Omental fat pad (tissue), 4 donors: ENCODE results near the gene BPIFB2. TPM values are rescaled to one million over a fixed set of nuclear protein-coding genes. Genes with fewer than 3 reads are reported as not detected.

Experiments used
- ATAC-seq: fragments of 150-250 bp; one replicate; pipeline ENCODE4 v1.9.1; 2016; ENCODE audit warnings: mild to moderate bottlenecking, moderate library complexity; ENCODE audit not compliant: low FRiP score
- DNase-seq: peaks from one replicate; pipeline ENCODE4 v3.0.0-alpha.2; 2019; ENCODE audit warnings: low spot score
- total RNA-seq, 4 donors: library from RNA; depleted of rRNA; stranded (reverse); fragments of >200 nt; gene quantifications; one replicate each; pipeline ENCODE4 v1.1.0, GENCODE V29; 2016
- TF ChIP-seq, protein P1 (sequence below), 3 donors: fragments of 450-650 bp; IDR thresholded peaks; one replicate each; pipeline ENCODE4 v1.5.1; 2016 to 2017; ENCODE audit warnings: antibody characterized with exemption in 3 of 3, mild to moderate bottlenecking in 3 of 3, moderate library complexity in 2 of 3

BPIFB2 gene
- total RNA-seq, 4 donors from 2014 or later: not detected

DNA sequence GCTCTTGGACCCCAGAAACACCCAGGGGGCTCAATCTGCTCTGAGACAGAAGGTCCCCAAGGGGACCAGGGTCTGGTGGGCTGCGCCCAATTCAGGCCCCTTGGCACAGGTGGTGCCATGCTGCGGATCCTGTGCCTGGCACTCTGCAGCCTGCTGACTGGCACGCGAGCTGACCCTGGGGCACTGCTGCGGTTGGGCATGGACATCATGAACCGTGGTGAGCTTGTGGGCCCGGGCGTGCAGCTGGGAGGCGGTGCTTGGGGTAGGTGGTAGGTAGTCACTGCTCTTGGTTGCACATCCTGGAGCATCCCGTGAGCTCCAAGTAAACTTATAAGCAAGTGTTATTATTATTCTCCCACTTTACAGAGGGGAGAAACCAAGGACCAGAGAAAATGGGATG, 24.0 kb downstream of the BPIFB2 start, which contains the start of gene BPIFB6:
BPIFB6 (plus strand) TSS at position 118 of the 400 bp plus-strand sequence; CDS start at position 118, 0 bp downstream.
- ATAC-seq: no peak
- TF ChIP-seq, protein P1, sequence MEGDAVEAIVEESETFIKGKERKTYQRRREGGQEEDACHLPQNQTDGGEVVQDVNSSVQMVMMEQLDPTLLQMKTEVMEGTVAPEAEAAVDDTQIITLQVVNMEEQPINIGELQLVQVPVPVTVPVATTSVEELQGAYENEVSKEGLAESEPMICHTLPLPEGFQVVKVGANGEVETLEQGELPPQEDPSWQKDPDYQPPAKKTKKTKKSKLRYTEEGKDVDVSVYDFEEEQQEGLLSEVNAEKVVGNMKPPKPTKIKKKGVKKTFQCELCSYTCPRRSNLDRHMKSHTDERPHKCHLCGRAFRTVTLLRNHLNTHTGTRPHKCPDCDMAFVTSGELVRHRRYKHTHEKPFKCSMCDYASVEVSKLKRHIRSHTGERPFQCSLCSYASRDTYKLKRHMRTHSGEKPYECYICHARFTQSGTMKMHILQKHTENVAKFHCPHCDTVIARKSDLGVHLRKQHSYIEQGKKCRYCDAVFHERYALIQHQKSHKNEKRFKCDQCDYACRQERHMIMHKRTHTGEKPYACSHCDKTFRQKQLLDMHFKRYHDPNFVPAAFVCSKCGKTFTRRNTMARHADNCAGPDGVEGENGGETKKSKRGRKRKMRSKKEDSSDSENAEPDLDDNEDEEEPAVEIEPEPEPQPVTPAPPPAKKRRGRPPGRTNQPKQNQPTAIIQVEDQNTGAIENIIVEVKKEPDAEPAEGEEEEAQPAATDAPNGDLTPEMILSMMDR (IDR thresholded peaks at IDR 0.05): no peak
- DNase-seq: no peak

DNA sequence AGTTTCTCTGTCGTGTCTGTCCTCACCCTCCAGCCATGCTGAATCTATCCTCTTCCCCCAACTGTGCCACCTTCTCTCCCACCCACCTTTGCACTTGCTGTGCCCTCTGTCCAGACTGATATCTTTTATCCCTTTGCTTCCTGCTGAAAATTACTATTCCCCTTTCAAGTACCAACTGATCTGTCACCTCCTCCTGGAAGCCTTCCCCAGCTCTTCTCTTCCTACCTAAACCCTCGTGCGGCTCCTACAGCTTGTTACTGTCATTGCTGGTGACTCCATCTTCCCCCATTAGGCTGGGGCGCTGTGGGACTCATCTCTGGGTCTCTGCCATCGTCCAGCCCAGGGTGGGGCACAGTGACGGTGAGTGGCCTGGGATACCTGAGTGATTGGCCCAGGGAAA, 25.1 kb downstream of the BPIFB2 start:
- TF ChIP-seq, protein P1 (IDR thresholded peaks at IDR 0.05): no peak
- ATAC-seq: no peak
- no peak for DNase-seq

DNA sequence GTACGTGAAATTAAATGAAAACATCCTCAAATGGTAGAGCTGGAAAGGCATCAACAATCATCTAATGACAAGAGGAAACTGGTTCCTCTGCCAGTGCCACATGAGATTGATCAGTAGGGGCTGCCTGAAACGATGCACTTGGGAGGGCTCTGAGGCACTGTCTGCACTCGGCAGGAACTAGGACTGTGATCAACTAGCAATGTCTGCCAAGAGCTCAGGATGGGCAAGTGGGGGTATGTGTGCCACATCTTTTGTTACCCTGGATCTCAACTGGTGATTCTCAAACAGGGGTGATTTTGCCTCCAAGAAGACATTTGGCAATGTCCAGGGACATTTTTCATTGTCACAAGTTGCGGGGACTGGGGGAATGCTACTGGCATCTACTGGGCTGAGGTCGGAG, 25.9 kb downstream of the BPIFB2 start:
- DNase-seq (no peak), ATAC-seq (no peak)
- TF ChIP-seq, protein P1 (IDR thresholded peaks at IDR 0.05): no peak

DNA sequence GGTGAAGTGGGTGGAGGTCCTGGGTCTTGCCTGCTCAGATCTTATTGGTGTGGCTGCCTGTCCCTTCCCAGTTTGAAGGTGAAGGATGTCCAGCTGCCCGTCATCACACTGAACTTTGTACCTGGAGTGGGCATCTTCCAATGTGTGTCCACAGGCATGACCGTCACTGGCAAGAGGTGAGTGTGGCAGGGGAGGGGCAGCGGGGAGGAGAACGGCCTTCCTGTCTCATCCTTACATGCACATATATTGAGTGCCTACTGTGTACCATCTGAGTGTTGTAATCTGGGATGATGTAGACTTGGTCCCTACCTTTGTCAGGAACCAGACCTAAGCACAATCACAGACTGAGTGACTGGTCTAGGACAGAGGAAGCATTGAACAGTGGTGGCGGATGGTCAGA, 26.6 kb downstream of the BPIFB2 start:
- TF ChIP-seq, protein P1 (IDR thresholded peaks at IDR 0.05): no peak
- no peak for ATAC-seq

DNA sequence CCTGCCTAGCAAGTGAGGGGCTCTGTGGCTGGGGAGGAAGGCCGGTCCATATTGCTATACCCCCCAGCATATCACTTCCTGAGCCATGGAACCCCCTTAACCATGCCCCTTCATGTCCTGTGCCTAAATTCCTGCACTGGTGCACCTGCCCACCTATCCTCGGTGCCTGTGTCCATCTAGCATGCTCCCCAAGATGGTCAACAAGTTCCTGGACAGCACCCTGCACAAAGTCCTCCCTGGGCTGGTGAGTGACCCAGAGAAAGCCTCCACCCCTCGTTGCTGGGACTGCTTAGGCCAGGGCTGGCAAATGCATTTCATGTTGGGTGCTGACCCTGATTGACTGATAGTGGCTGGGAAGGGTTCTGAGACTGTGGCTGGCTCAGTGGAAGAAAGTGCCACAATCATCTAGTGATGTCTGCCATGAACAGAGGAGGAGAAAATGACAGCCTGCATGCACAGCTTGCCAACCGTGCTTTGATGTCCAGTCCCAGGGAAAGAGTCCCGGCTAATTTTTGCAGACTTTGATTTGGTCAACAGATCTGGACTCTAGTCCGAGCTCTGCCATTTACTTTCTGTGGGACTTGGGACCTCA, 27.5 kb downstream of the BPIFB2 start:
- DNase-seq (no peak), ATAC-seq (no peak)
- TF ChIP-seq, protein P1 (IDR thresholded peaks at IDR 0.05): no peak

More for the DNA sequence above, 26.6 kb downstream of the BPIFB2 start:
- DNase-seq: no peak

DNA sequence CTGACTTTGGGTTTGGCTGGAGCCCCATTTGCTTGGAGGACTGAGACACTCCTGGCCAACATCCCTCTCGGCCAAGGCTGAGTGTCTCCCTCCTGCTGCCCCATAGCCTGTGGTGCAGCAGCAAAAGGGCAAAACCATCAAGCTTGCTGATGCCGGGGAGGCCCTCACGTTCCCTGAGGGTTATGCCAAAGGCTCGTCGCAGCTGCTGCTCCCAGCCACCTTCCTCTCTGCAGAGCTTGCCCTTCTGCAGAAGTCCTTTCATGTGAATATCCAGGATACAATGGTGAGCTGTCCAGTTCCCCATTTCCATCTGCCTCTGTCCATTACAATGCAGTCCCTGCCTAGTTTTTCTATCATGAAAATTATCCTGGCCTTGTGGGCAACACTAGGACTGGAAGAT, 30.0 kb downstream of the BPIFB2 start:
- TF ChIP-seq, protein P1 (IDR thresholded peaks at IDR 0.05): no peak
- DNase-seq (no peak), ATAC-seq (no peak)

DNA sequence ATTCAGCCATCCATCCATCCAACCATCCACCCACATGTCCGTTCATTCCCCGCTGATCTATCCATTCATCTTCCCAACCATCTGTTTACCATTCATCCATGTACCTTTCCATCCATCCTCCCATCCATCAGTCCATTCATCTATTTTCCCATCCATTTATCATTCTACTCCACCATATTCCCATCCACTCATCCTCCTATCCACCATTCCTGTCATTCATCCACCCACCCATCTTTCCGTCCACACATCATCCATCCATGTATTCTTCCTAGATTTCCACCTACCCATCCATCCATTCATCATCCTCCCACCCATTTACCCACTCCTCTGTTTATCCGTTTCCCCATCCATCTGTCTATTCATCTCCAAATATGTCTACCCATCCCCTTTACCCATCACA, 30.7 kb downstream of the BPIFB2 start:
- ATAC-seq (no peak), DNase-seq (no peak)
- TF ChIP-seq, protein P1 (IDR thresholded peaks at IDR 0.05): no peak
